ENCODE data around the gene DNAH17. TPM values are rescaled to one million over a fixed set of nuclear protein-coding genes. Genes with fewer than 3 reads are reported as not detected.

Gene DNAH17
- total and polyA plus RNA-seq, 2 of the 8 experiments (the other 6 are each of a cell fraction or from before 2014, with no cell fraction given) = 0.14 to 0.67 TPM

GRCh38 chr17:78374189-78374588, 203.0 kb downstream of the DNAH17 start:
- H3K36me3 ChIP-seq (ENCODE audit: control insufficient read depth in 2 of 4, insufficient read depth in 4 of 4, low read length in 3 of 4) = no peaks in the 10 kb centered on the region
- no peak for DNase-seq (ENCODE audit: low read depth in 1 of 2, low spot score in 2 of 2)
- H4K5ac ChIP-seq (ENCODE audit: insufficient read length, low read depth, low read length) = peak overlapping the region; percentile 31
- H4K20me1 ChIP-seq (replicated peaks in 1 of 2; ENCODE audit: control insufficient read depth in 1 of 2, insufficient read depth in 2 of 2, low read length in 2 of 2) = peaks cover 0 to 4% of the 10 kb centered on the region in 2 experiments
- H2AFZ ChIP-seq (ENCODE audit: low read length) = no peak overlapping the region
- no peak overlapping the region for H2BK15ac ChIP-seq (ENCODE audit: low read length)
- H3K18ac ChIP-seq (ENCODE audit: extremely low read depth, low read length) = no peak overlapping the region
- peak overlapping the region; percentile 51 to 71 for H3K4me2 ChIP-seq (ENCODE audit: insufficient read depth in 1 of 2, low read depth in 2 of 2, low read length in 2 of 2)
- peaks cover 4 to 6% of the 10 kb centered on the region in 2 experiments for H3K79me2 ChIP-seq (ENCODE audit: control insufficient read depth in 1 of 2, insufficient read depth in 2 of 2, low read length in 2 of 2)
- peak overlapping the region; percentile 61 for H2BK120ac ChIP-seq (replicated peaks; ENCODE audit: low read depth, low read length)
- no peak overlapping the region; the same call in 1 of the 2 replicates for H2AK5ac ChIP-seq (ENCODE audit: low read depth, low read length)
- H3K4me3 ChIP-seq (ENCODE audit: extremely low read depth in 1 of 4, insufficient read depth in 2 of 4, low read depth in 3 of 4, low read length in 4 of 4) = peak overlapping the region in 1 of 4 experiments; percentile 10; a peak in 1 of 8 replicates
- peak overlapping the region; percentile 92; the same call in 1 of the 2 replicates for H2BK12ac ChIP-seq (ENCODE audit: low read depth, low read length)
- peak overlapping the region in 1 of 4 experiments; percentile 24; a peak in 1 of 7 replicates for H3K9ac ChIP-seq (replicated peaks in 1 of 4; ENCODE audit: extremely low read depth in 1 of 4, low read depth in 3 of 4, low read length in 3 of 4)
- H4K91ac ChIP-seq (replicated peaks; ENCODE audit: insufficient read length, low read length) = no peak overlapping the region
- POLR2A ChIA-PET (ENCODE audit: partially characterized antibody) = interaction anchor here (1.0 to 1.3 kb wide), 3 partner anchors 18 to 60 kb away, joined by 3 to 4 read pairs (median 3); no protein-coding TSS in a partner anchor
- no peak for FAIRE-seq
- 23% methylated on average over 6 of the region's 6 CpGs; no CpG with 5 or more reads in 1 of the 2 experiments for WGBS, 2 experiments (ENCODE audit: extremely low coverage in 1 of 2, insufficient coverage in 1 of 2, insufficient read length in 1 of 2, insufficient replicate concordance in 2 of 2, low coverage in 1 of 2, low lambda C conversion rate in 2 of 2, missing lambda C conversion rate in 1 of 2)
- H3K9me3 ChIP-seq (ENCODE audit: insufficient read depth in 2 of 2, low read depth in 1 of 2, low read length in 1 of 2) = no peaks in the 10 kb centered on the region
- no peak overlapping the region for H3K56ac ChIP-seq (replicated peaks; ENCODE audit: insufficient read length, low read depth, low read length)
- peaks cover 3% of the 10 kb centered on the region; the same call in 1 of the 2 replicates for H3K79me1 ChIP-seq (ENCODE audit: low read depth, low read length)
- peak overlapping the region; percentile 98 for H2BK5ac ChIP-seq (ENCODE audit: low read depth, low read length)
- no peak overlapping the region for H4K8ac ChIP-seq (ENCODE audit: extremely low read depth, insufficient read depth, low read length)
- peak overlapping the region; percentile 95; the same call in 1 of the 2 replicates for H3K27ac ChIP-seq (ENCODE audit: low read depth, low read length)
- H3K4me1 ChIP-seq (replicated peaks in 1 of 4; ENCODE audit: control insufficient read depth in 3 of 4, insufficient read depth in 4 of 4, low read length in 3 of 4) = peaks cover 28 to 44% (median 30%) of the 10 kb centered on the region in 4 experiments
- H2BK20ac ChIP-seq (ENCODE audit: low read length) = 0 out of 2 replicates have a peak overlapping the region, but pooled peaks have one; percentile 23
- no peak overlapping the region for H3K23ac ChIP-seq (ENCODE audit: insufficient read length)
- peaks cover 6% of the 10 kb centered on the region; the same call in 1 of the 2 replicates for H3K23me2 ChIP-seq (ENCODE audit: low read depth, low read length)
- H3K14ac ChIP-seq (ENCODE audit: insufficient read length) = no peak overlapping the region
- no peak for TF ChIP-seq CREB1 (IDR thresholded peaks at IDR 0.05)
- TF ChIP-seq ATF3 (IDR thresholded peaks at IDR 0.05; ENCODE audit: insufficient read depth, low read depth, low read length) = no peak
- no peak for TF ChIP-seq EZH2 (IDR thresholded peaks at IDR 0.05; ENCODE audit: low read depth, low read length, severe bottlenecking)
- H3K27me3 ChIP-seq (replicated peaks in 1 of 4; ENCODE audit: control insufficient read depth in 3 of 4, extremely low read depth in 1 of 4, insufficient read depth in 3 of 4, low read length in 3 of 4) = no peaks in the 10 kb centered on the region
- CTCF ChIA-PET (ENCODE audit: partially characterized antibody) = interaction anchor here (0.7 to 20.5 kb wide), 4 partner anchors 17 to 48 kb away, joined by 3 to 257 read pairs (median 4); no protein-coding TSS in a partner anchor
- H3K4ac ChIP-seq (replicated peaks; ENCODE audit: insufficient read length, low read depth, low read length) = no peak overlapping the region
